GOT3 (cell line): ENCODE data around the gene TMEM221.

Experiments
- DNase-seq: peaks from one replicate; lab custom pipeline; 2025; ENCODE audit warnings: mixed read lengths; lab: John Stamatoyannopoulos, UW

Gene TMEM221

GRCh38 chr19:17441241-17442021 lies 7.0 kb downstream of the TMEM221 start:
- DNase-seq = no peak

GRCh38 chr19:17436874-17437267 lies 11.6 kb downstream of the TMEM221 start:
- no peak for DNase-seq

GRCh38 chr19:17436094-17436873 lies 12.2 kb downstream of the TMEM221 start:
- no peak for DNase-seq

GRCh38 chr19:17435218-17435617 lies 13.2 kb downstream of the TMEM221 start:
- no peak for DNase-seq

GRCh38 chr19:17431417-17431816 lies 17.1 kb downstream of the TMEM221 start:
- DNase-seq = no peak

- no peak for DNase-seq
These were observed 18.8 kb downstream of the TMEM221 start for GRCh38 chr19:17429641-17430113.

GRCh38 chr19:17424743-17425365 lies 23.6 kb downstream of the TMEM221 start:
- no peak for DNase-seq

GRCh38 chr19:17423429-17424208 lies 24.8 kb downstream of the TMEM221 start:
- DNase-seq = no peak

- no peak for DNase-seq
These were observed 26.5 kb downstream of the TMEM221 start for GRCh38 chr19:17421942-17422341.

GRCh38 chr19:17420475-17420924 lies 28.0 kb downstream of the TMEM221 start:
- no peak for DNase-seq

- DNase-seq = peak; percentile 92
These were observed 28.6 kb downstream of the TMEM221 start, which contains the start of gene MVB12A for GRCh38 chr19:17419621-17420474. Gene MVB12A (plus strand): TSS chr19:17420047. CDS start chr19:17420136, 89 bp downstream.

GRCh38 chr19:17419154-17419620 lies 29.3 kb downstream of the TMEM221 start:
- no peak for DNase-seq

GRCh38 chr19:17418710-17419109 lies 29.8 kb downstream of the TMEM221 start:
- no peak for DNase-seq

- no peak for DNase-seq
These were observed 33.3 kb downstream of the TMEM221 start for GRCh38 chr19:17415121-17415520.

GRCh38 chr19:17414097-17414496 lies 34.4 kb downstream of the TMEM221 start:
- no peak for DNase-seq

- DNase-seq = no peak
These were observed 36.7 kb downstream of the TMEM221 start for GRCh38 chr19:17411801-17412200.

- no peak for DNase-seq
These were observed 38.5 kb downstream of the TMEM221 start for GRCh38 chr19:17409990-17410389.

GRCh38 chr19:17406887-17407196 lies 41.6 kb downstream of the TMEM221 start:
- no peak for DNase-seq

GRCh38 chr19:17406046-17406886 lies 42.2 kb downstream of the TMEM221 start:
- DNase-seq = no peak
